GM19328 (cell line): ENCODE measurements around the gene ESR2.
"Not testable (repeated sequence)": the region's sequence is repeated elsewhere in the genome, so short reads cannot be mapped to it uniquely, and the experiment has no call there.

ENCODE experiments used
- ATAC-seq: cut with Tn5 transposase; IDR thresholded peaks from one replicate; pipeline ENCODE4 v1.9.1; 2021; ENCODE audit warnings: mild to moderate bottlenecking, moderate library complexity; ENCODE audit not compliant: unreplicated experiment

The ESR2 gene

DNA sequence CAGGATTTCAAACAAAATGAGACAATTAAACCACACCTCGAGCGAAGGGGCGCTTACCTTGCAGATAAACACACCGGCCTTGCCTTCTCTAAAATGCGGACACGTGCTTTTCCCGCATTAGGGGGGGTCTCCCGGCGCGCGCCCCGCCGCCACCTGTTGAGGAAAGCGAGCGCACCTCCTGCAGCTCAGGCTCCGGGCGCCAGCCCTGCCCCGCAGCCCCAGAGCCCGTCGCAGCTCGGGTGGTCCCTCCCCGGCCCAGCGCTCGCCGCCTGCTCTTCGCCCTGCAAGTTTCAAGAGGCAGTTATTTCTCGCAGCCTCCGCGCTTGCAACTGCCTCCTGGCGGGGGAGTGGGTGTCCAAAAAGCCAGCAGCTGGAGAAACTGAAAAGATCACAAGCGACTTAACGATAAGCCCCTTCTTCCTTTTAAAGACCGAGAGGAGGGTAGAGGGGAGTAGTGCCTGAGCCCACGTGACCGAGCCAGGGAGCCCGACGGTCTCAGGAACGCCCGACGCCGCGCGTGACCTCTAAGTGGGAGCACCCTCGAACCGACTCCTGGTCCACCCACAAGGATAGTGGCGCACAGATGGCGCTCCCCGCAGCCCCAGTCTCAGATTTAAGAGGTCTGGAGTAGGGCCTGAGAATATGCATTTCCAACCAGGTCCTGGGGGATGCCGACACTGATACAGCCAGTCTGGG lies at the start of gene ESR2:
Gene ESR2 (minus strand): TSS at position 396 of the 696 bp plus-strand sequence. CDS start 11,386 bp downstream, outside the sequence.
- ATAC-seq, result peak; percentile 20

DNA sequence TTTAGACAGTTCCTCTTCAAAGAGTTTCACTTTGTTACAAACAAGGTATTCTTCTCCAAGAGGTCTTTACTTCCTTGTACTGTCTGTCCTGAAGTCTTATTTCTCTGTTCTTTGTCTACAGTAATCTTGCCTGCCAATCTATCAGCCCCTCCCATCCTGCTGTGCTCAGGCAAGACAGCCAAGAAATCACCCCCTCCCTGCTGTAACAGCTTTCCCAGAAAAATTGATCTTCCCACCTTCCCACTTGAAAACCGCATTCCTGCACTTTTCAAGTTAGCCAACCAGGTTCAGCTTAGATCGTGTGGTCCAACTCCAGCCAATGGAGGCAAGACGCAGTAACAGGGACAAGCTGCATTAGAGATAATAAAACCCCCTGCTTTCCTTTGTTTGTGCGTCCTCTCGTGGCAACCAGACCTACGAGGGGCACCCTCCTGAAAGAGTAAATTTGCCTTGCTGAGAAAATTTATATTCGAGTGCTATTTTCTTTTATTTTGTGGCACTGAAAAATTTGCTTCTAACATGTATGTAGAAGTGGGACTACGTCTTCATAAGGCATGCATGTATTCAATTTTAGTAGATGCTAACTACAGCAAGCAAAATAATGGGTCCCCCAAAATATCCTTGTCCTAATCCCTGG lies 46.5 kb upstream of the ESR2 start:
- no peak for ATAC-seq

DNA sequence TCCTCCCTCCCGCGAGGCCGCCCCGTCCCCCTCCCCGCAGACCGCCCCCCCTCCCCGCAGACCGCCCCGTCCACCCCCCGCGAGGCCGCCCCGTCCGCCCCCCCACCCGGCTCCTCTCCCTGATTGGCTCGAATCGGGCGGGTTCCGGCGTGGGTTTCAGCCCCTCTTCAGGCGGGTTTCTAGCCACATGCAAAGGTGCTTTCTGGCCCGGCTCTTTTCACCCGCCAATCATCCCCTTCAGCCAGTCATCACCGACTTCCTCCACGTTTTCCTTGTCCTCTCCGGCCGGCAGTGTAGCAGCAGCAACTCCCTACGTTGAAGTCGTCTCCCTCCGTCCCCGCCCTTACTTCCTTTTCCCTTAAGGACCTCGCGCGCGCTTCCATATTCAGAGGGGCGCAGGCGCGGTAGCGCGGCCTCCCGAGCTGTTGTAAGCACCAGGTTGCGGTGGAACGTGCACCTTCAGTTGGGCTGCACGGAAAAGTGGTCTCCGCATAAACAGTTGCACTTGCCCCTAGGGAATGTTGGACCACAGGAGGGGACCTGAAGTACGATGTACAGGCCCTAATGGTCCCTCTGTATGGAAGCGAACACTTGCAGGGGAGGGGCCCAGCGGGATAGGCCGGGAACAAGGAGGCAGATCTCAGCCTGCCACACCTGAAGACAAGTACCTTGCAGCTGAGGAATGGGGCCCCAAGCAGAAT lies 44.6 kb upstream of the ESR2 start:
- peak; percentile 89 for ATAC-seq

DNA sequence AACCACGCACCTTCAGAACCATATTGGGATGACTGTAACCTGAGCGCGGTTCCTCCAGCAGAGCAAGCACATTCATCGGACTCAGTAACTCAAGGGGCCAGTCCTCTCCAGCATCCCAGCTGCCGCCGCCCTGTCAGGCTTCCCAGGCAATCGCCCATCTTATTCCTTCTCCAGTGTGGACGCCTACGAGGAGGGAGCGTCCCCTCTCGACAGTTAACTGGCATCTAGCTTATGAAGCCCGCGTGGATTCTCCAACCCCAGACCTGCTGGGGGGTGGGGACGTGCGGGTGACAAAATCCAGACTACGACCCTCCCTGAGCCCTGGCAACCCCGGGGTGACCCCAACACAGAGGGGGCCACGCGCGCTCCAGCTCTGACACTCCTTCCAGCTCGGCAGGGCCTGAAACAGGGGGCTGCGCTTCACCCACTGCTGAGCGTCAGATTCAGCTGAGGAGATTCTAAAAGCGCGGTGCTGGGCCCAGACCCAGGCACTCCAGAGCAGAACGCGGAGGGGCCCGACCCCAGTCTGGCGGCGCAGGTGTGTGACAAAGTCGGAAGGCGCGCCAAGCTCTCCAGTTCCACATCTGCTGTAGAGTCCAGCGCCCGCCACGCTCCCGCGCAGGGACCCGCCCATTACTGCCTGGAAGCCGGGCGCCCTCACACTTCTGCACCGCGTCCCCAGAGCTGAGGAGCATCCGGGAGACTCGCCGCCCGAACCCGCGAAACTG lies 43.9 kb upstream of the ESR2 start:
- ATAC-seq, result peak; percentile 49

DNA sequence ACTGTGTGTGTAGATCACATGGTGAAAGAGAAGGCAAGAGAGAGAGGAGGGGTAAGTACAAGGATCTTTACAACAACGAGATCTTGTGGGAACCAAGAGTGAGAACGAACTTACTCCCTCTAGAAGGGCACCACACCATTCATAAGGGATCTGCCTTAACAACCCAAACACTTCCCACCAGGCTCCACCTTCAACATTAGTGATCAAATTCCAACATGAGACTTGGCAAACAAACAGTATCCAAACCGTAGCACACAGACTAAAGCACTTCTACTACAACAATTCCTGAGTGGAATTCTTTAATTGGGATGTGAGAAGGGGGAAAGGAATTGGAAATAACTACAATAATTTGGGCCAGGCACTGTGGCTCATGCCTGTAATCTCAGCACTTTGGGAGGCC lies 35.0 kb upstream of the ESR2 start:
- no peak for ATAC-seq

DNA sequence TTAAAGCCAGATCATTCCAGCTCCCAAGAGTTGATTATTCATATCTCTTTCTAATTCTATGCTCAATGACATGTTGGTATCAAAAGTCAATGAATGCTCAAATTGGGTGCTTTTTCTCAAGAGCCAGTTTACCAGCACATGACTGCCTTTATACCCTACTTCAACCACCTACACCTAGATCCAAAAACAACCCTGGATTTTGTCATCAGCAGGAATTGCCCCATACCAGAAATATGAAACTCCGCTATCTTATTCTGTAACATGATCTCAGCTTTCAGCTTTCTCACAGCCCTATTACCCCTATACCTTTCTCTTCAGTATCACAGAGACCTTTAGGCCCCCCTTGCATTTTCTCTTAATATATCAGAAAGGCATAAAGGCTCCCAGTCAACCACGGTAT lies 32.3 kb upstream of the ESR2 start:
- ATAC-seq, result no peak

DNA sequence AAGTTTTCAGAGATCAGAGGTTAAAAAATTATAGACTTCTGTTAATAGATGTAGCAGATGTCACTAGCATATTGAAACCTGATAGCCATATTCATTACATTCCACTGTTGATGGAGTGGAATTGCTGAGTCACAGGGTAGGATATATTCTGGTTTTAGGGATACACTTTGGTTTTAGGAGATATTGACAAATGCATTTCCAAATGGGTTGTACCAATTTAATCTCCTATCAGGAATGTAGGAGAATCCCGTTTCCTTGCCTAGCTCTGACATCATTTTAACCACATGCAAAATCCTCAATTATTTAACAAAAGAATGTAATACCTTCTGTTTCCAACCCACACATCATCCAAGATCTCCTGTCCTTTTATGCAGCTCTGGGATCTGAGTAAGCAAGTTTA lies 30.7 kb upstream of the ESR2 start:
- no peak for ATAC-seq

DNA sequence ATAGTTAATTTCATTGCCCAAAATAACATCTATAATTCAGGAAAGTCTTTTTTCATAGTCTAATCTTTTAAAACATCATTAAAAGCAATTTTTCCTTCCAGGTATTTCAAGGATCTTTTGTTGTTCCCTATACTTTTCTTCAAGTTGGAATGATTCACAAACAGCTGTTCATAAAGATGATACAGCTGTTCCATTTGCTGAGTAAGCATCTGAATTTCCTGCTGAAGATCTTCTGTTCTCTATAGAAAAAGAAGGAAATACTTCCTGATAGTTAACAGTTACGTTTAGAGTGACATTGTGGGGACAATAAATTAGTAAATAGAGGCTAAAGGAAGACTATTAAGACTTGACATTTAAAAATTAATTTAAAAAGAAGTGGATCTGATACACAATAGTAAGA lies 30.3 kb upstream of the ESR2 start:
- no peak for ATAC-seq

DNA sequence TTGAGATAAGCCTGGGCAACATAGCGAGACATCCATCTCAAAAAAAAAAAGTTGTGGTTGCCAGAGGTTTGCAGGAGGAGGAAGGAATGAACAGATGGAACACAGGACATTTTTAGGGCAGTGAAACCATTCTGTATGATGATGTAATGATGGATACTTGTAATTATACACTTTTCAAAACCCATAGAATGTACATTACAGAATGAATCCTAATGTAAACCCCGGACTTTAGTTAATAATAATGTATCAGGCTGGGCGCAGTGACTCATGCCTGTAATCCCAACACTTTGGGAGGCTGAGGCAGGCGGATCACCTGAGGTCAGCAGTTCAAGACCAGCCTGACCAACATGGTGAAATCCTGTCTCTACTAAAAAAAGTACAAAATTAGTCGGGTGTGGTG lies 26.2 kb upstream of the ESR2 start:
- ATAC-seq, result not testable (repeated sequence)

DNA sequence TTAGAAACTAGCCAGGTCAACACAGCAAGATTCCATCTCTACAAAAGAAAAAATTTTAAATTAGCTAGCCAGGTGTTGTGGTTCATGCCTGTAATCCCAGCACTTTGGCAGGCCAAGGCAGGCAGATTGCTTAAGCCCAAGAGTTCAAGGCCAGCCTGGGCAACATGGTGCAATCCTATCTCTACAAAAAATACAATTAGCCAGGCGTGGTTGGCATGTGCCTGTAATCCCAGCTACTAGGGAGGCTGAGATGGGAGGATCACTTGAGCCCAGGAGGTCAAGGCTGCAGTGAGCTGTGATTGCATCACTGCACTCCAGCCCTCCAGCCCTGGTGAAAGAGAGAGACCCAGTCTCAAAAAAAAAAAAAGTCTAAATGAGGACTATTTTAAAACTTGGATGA lies 24.5 kb upstream of the ESR2 start:
- ATAC-seq, result not testable (repeated sequence)

DNA sequence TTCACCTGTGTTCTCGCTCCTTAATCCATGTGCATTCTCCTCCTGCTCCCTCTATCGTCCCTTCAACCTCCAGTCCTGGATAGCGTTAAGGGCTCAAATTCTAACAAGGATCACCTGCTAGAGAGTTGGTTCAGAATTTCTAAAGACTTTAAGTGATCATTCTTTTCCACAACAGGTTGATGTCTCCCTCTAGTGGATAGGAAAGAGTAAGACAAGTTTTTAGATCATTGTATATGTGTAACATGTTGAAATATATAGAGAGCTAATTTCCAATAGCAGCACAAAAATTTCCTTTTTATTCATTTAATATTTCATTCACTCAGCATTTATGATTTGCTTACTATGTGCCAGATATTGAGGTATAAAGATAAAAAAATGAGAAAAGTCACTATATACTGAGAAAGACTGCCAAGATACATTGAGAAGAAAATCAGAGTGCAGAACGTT lies 9.3 kb upstream of the ESR2 start:
- ATAC-seq, result no peak

DNA sequence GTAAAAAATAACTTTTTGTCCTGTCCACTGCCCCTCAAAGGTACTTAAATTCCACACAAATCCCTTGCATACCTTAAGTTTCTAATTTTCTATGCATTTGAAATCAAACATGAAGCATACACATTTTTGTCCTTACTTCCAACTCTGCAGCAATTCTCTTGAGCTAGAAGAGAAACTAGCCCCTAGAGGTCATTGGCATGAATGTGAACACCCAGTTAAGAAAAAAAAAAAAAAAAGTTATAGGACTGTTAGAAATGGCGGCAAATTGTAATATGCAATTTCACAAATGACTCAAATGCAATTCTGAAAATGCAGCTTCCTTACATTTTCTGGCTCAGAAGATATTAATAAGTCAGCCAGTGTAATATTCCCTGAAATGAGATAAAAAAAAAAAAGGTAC lies 4.6 kb upstream of the ESR2 start:
- no peak for ATAC-seq

DNA sequence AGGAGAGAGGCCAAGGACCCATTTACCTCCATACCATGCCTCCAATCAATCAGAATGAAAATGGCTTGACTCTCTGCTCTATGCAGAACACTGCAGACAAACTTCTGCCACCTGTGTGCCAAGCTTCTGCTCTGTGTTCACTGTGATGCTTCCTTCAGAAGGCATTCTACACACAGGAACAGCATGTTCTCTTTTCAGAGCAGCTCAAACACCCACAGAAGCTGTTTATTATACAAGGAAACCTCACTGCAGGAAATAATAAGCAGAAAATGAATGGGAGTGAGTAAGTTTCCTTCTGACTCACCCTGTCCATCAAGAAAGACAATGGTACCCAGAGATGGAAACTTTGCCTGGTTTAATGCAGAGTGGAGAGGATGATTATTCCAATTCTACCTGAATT lies 2.4 kb upstream of the ESR2 start:
- no peak for ATAC-seq

DNA sequence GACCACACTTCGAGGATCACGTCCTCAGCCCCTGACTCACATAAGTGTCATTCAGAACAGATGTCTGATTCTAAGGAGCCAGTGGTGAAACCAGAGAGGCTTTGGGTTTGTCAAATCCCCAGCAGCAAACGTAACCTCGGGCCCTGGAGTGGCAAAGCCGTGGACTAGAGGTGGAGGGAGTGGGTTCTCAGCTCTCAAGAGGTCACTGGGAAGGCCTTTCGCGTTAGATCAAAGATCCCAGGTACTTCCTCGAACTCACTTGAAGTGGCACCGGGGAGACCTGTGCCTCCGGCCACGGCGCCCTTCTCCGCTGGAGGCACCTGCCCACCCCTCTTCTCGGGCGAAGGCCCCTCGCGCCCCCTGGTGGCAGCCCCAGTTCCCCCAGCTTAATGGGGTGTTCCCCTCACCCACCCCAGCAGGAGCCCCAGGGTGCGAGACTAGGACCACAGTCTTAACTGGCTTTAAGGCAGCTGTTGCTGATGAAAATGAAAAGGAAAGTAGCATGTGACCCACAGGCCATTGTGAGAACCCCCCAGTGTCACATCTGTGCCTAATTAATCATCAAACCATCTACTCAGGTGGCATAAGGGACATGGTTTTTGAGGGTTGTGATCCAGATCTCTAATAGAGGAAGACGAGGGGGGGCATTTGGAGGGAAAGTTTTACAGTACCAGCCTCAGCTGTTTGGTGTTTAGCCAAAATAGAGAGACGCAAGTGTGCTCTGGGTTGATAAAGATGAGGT lies 672 bp upstream of the ESR2 start:
- ATAC-seq, result peak; percentile 86

DNA sequence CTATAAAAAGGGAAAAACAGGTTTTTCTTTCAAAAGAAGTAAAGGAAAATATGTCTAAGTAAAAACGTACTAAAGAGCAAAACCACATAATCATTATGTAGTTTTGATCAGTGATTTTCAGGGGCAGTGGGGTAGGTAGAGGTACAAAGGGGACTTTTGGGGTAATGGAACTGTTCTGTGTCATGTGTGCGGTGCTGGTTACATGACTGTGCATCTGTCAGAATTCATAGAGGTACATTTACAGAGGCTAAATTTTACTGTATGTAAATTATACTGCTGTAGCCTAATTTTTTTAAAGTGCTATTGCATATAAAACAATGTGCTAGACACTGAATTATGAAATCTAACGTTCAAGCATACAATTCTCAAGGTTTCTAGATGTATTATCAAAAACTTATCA lies 2.0 kb downstream of the ESR2 start:
- no peak for ATAC-seq

DNA sequence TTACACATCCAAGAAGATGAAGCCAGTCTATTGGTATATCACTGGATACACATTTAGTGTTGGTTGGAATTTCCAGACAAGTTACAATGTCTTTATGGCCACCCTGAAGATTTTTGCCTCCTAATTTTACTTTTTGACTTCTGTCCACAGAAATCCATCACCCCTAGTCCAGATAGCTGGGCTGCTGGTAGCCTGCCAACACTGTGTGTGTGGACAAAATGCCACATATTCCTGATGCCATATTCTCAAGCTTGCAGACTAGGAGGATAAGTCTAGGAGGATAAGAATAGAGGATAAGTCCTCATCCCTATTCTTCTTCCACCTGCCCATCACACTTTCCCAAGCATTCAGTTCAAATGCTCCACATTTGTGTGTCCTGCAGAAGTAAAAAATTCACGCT lies 4.6 kb downstream of the ESR2 start:
- no peak for ATAC-seq

DNA sequence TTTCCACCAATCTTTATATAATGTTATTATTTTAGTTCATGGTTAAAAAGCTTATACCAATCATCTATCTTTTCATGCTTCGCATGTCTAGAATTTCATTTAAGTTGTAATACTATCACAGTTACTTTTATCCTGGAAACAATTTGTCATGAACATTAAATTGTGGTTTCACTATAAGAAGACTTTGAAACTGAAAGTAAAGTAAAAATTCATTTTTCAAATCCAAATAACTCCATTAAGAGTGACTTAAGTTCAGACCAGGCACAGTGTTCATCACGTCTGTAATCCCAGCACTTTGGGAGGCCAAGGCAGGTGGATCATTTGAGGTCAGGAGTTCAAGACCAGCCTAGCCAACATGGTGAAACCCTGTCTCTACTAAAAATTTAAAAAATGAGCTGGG lies 12.4 kb downstream of the ESR2 start:
- no peak for ATAC-seq

DNA sequence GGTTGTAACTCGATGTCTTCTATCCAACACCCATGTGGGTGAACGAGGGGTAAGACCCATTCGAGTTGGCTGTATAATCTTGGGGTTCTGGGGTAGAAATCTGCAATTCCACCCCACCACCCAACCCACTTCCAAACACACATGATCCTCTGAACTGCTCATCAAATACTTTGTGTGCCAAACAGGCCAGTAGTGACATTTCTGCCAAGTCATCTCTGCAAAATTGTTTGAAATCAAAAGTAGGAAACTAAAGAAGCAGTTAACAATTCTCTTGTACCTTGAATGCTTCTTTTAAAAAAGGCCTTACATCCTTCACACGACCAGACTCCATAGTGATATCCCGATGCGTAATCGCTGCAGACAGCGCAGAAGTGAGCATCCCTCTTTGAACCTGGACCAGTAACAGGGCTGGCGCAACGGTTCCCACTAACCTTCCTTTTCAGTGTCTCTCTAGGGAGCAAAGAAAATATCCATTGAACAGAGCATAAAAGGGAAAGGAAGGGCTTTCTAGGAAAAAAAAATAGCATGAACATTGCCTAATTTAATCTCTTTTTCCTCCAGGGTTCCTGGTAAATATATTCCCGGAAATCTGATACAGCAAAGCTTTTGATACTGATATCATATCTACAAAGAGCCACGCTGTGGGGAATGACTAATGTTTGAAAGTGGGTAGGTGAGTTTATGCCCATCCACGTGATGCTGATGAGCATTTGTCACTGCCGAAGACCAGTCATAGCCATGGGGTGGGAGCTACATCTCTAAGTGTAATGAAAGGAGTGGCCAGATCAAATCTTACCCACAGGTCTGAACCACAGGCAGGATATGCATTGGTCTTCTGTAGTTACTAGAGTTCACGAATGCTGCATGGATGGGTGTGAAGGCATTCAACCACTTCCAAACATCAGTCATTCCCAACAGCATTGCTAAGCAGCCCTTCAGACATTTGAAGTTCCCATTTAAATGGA lies 14.2 kb downstream of the ESR2 start:
- ATAC-seq, result no peak

DNA sequence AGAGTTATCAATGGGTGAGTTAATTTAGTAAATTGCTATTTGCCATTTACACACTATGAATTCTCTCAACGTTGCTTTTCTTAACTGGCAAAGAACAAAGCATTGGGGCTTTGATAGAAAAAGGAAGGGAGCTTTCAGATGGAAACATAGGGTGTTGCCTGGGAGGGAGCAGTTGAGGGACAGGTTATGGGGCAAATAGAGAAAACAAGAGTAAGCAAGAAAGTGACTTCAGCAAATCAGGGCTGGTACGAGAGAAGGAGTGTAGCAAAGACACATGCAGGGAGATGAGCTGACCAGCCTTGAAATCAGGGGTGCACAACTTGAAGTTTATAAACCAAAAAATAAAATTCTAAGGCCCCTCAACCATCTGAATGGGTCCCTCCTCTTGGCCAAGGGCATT lies 15.7 kb downstream of the ESR2 start:
- no peak for ATAC-seq

DNA sequence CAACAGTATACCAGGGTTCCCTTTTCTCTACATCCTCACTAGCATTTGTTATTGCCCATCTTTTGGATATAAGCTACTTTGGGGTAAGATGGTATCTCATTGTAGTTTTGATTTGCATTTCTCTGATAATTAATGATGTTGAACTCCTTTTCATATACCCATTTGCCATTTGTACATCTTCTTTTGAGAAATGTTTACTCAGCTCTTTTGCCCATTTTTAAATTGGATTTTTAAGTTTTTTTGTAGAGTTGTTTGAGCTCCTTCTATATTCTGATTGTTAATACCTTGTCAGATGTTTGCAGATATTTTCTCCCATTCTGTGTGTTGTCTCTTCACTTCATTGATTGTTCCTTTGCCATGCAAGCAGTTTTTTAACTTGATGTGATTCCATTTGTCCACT lies 22.2 kb downstream of the ESR2 start:
- ATAC-seq, result no peak
